GM23338 (cell line): ENCODE results near the gene CASR. TPM values are rescaled to one million over a fixed set of nuclear protein-coding genes. Genes with fewer than 3 reads are reported as not detected.

Experiments used
- ATAC-seq: fragments of 200-7000 bp; cut with Tn5 transposase; 3 replicates; pipeline ENCODE4 v1.9.1; 2020
- DNase-seq: peaks from one replicate; pipeline ENCODE4 v3.0.0-alpha.2; 2015; ENCODE audit warnings: low spot score
- H2AFZ ChIP-seq: fragments of 200-600 bp; sonication (generic); 2 replicates; pipeline ENCODE4 v1.8.0; 2016; ENCODE audit warnings: antibody characterized with exemption, mild to moderate bottlenecking, moderate library complexity
- H3F3A ChIP-seq: fragments of 200-600 bp; sonication (generic); replicated peaks from 2 replicates; pipeline ENCODE4 v1.8.0; 2017; ENCODE audit warnings: antibody characterized with exemption, mixed run types, low read depth
- H3K27ac ChIP-seq: fragments of 200-600 bp; sonication (generic); 2 replicates; pipeline ENCODE4 v1.6.1; 2016; ENCODE audit warnings: low read depth
- H3K27me3 ChIP-seq: fragments of 200-600 bp; sonication (generic); 2 replicates; pipeline ENCODE4 v1.8.0; 2016; ENCODE audit warnings: mild to moderate bottlenecking, mixed run types, moderate library complexity; ENCODE audit not compliant: insufficient read depth
- H3K36me3 ChIP-seq: fragments of 200-600 bp; sonication (generic); 2 replicates; pipeline ENCODE4 v1.8.0; 2016; ENCODE audit warnings: mild to moderate bottlenecking; ENCODE audit not compliant: insufficient read depth
- H3K4me1 ChIP-seq: fragments of 200-600 bp; sonication (generic); 2 replicates; pipeline ENCODE4 v1.8.0; 2016; ENCODE audit warnings: mild to moderate bottlenecking, moderate library complexity; ENCODE audit not compliant: insufficient read depth
- H3K4me2 ChIP-seq: fragments of 200-600 bp; sonication (generic); 2 replicates; pipeline ENCODE4 v1.7.1; 2017; ENCODE audit warnings: mixed run types
- H3K4me3 ChIP-seq: fragments of 200-600 bp; sonication (generic); 2 replicates; pipeline ENCODE4 v1.6.1; 2016; ENCODE audit warnings: mixed run types
- H3K79me2 ChIP-seq: fragments of 200-600 bp; sonication (generic); replicated peaks from 2 replicates; pipeline ENCODE4 v1.8.0; 2017; ENCODE audit warnings: mild to moderate bottlenecking; ENCODE audit not compliant: insufficient read depth
- H3K9me2 ChIP-seq: fragments of 200-600 bp; sonication (generic); 2 replicates; pipeline ENCODE4 v1.8.0; 2017; ENCODE audit not compliant: insufficient read depth
- H4K20me1 ChIP-seq: fragments of 200-600 bp; sonication (generic); replicated peaks from 2 replicates; pipeline ENCODE4 v1.8.0; 2017; ENCODE audit warnings: mild to moderate bottlenecking; ENCODE audit not compliant: insufficient read depth
- H3K27ac Mint-ChIP-seq: 2 replicates; pipeline ENCODE4 v1.8.0; 2020; ENCODE audit warnings: inconsistent platforms, mild to moderate bottlenecking, moderate library complexity, mixed read lengths
- H3K27me3 Mint-ChIP-seq: 3 replicates; pipeline ENCODE4 v1.8.0; 2022; ENCODE audit warnings: low read depth, mild to moderate bottlenecking, moderate library complexity, mixed read lengths, inconsistent platforms; ENCODE audit not compliant: insufficient read depth, poor library complexity
- H3K36me3 Mint-ChIP-seq: 3 replicates; pipeline ENCODE4 v1.8.0; 2021; ENCODE audit warnings: low read depth, mild to moderate bottlenecking, inconsistent platforms, moderate library complexity, mixed read lengths
- H3K4me1 Mint-ChIP-seq: 3 replicates; pipeline ENCODE4 v1.8.0; 2020; ENCODE audit warnings: mild to moderate bottlenecking, inconsistent platforms, mixed read lengths
- H3K4me3 Mint-ChIP-seq: 3 replicates; pipeline ENCODE4 v1.8.0; 2021; ENCODE audit warnings: moderate library complexity, mild to moderate bottlenecking, inconsistent platforms, mixed read lengths
- H3K9me3 Mint-ChIP-seq: 3 replicates; pipeline ENCODE4 v1.8.0; 2020; ENCODE audit warnings: moderate library complexity, mild to moderate bottlenecking, inconsistent platforms, mixed read lengths
- CREB1 ChIP-seq: fragments of 250-450 bp; sonication (Bioruptor Pico); IDR thresholded peaks from 2 replicates; pipeline ENCODE4 v1.5.0; 2020; ENCODE audit warnings: low read depth, mild to moderate bottlenecking, moderate library complexity
- CTCF ChIP-seq, 2 experiments: fragments of 200-600 bp in 1 of 2; sonication (generic) in 1 of 2; conservative IDR thresholded peaks; 2 replicates each; pipeline versions ENCODE4 v1.5.1 to v1.6.1; 2016 to 2017; ENCODE audit warnings: antibody characterized with exemption in 2 of 2, low read depth in 2 of 2, mild to moderate bottlenecking in 2 of 2, moderate library complexity in 1 of 2
- ETS1 ChIP-seq: IDR thresholded peaks from 2 replicates; pipeline ENCODE4 v1.6.1; 2016; ENCODE audit warnings: antibody characterized with exemption
- EZH2 ChIP-seq: fragments of 200-600 bp; sonication (generic); IDR thresholded peaks from one replicate; pipeline ENCODE4 v1.8.0; 2017; ENCODE audit warnings: antibody characterized with exemption, mild to moderate bottlenecking, low read depth; ENCODE audit not compliant: unreplicated experiment
- EZH2phosphoT487 ChIP-seq: fragments of 200-600 bp; sonication (generic); IDR thresholded peaks from one replicate; pipeline ENCODE4 v1.8.1; 2018; ENCODE audit warnings: antibody characterized with exemption; ENCODE audit not compliant: unreplicated experiment
- JUNB ChIP-seq: IDR thresholded peaks from one replicate; pipeline ENCODE4 v1.6.1; 2016; ENCODE audit warnings: antibody characterized with exemption; ENCODE audit not compliant: unreplicated experiment
- NANOG ChIP-seq: IDR thresholded peaks from 2 replicates; pipeline ENCODE4 v1.6.1; 2016; ENCODE audit warnings: antibody characterized with exemption, borderline replicate concordance
- POLR2AphosphoS5 ChIP-seq: IDR thresholded peaks from 2 replicates; pipeline ENCODE4 v1.6.1; 2016; ENCODE audit warnings: antibody characterized with exemption, low read depth
- STAT1 ChIP-seq: IDR thresholded peaks from one replicate; pipeline ENCODE4 v1.6.1; 2016; ENCODE audit warnings: antibody characterized with exemption; ENCODE audit not compliant: unreplicated experiment
- ZNF114 ChIP-seq: fragments of 250-450 bp; sonication (Bioruptor Pico); IDR thresholded peaks from 2 replicates; pipeline ENCODE4 v1.5.0; 2020; ENCODE audit warnings: mild to moderate bottlenecking, moderate library complexity
- ZNF331 ChIP-seq: fragments of 250-450 bp; sonication (Bioruptor Pico); IDR thresholded peaks from 2 replicates; pipeline ENCODE4 v1.5.0; 2020; ENCODE audit warnings: low read depth, mild to moderate bottlenecking, moderate library complexity
- ZNF462 ChIP-seq: fragments of 250-450 bp; sonication (Bioruptor Pico); IDR thresholded peaks from 2 replicates; pipeline ENCODE4 v1.5.0; 2020; ENCODE audit warnings: mild to moderate bottlenecking, moderate library complexity
- polyA plus RNA-seq: library from polyadenylated mRNA; unstranded; fragments of >200 nt; fragmentation: Nextera tagmentation; extraction: Ambion mirVana; gene quantifications from 2 replicates; pipeline ENCODE4 v1.2.1, GENCODE V29; 2016
- total RNA-seq: library from RNA; depleted of rRNA; stranded (reverse); fragments of >200 nt; shearing (Covaris generic); gene quantifications from 2 replicates; pipeline ENCODE4 v1.2.3, GENCODE V29; 2014
- TF ChIP-seq, protein P1 (sequence below): IDR thresholded peaks from one replicate; pipeline ENCODE4 v1.6.1; 2018; ENCODE audit warnings: antibody characterized with exemption; ENCODE audit not compliant: unreplicated experiment

The CASR gene
- total and polyA plus RNA-seq, 2 experiments from 2014 or later = 0.08 to 0.56 TPM

- no peaks in the 10 kb centered on the region for H3K27me3 ChIP-seq
- H3K36me3 ChIP-seq = no peaks in the 10 kb centered on the region
- H4K20me1 ChIP-seq = no peaks in the 10 kb centered on the region
- H3K36me3 Mint-ChIP-seq = no peaks in the 10 kb centered on the region
- H3K27me3 Mint-ChIP-seq = peaks cover 5% of the 10 kb centered on the region
- TF ChIP-seq ZNF114 (no peak), EZH2 (no peak), CREB1 (CRISPR knock-in tag) (no peak), JUNB (no peak), ZNF462 (no peak), CTCF (conservative IDR thresholded peaks at IDR 0.05; ENCODE audit: low read depth in 2 of 2) (no peak), NANOG (no peak), STAT1 (no peak), EZH2phosphoT487 (no peak), ZNF331 (no peak), ETS1 (no peak), POLR2AphosphoS5 (no peak)
- TF ChIP-seq, protein P1, sequence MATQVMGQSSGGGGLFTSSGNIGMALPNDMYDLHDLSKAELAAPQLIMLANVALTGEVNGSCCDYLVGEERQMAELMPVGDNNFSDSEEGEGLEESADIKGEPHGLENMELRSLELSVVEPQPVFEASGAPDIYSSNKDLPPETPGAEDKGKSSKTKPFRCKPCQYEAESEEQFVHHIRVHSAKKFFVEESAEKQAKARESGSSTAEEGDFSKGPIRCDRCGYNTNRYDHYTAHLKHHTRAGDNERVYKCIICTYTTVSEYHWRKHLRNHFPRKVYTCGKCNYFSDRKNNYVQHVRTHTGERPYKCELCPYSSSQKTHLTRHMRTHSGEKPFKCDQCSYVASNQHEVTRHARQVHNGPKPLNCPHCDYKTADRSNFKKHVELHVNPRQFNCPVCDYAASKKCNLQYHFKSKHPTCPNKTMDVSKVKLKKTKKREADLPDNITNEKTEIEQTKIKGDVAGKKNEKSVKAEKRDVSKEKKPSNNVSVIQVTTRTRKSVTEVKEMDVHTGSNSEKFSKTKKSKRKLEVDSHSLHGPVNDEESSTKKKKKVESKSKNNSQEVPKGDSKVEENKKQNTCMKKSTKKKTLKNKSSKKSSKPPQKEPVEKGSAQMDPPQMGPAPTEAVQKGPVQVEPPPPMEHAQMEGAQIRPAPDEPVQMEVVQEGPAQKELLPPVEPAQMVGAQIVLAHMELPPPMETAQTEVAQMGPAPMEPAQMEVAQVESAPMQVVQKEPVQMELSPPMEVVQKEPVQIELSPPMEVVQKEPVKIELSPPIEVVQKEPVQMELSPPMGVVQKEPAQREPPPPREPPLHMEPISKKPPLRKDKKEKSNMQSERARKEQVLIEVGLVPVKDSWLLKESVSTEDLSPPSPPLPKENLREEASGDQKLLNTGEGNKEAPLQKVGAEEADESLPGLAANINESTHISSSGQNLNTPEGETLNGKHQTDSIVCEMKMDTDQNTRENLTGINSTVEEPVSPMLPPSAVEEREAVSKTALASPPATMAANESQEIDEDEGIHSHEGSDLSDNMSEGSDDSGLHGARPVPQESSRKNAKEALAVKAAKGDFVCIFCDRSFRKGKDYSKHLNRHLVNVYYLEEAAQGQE = no peak
- no peaks in the 10 kb centered on the region; the same call in 2 of the 3 replicates for H3K9me3 Mint-ChIP-seq
- H3K27ac Mint-ChIP-seq = no peak overlapping the region
- H3K4me3 ChIP-seq = no peak overlapping the region
- H3K27ac ChIP-seq = no peak overlapping the region
- H3F3A ChIP-seq = no peaks in the 10 kb centered on the region
- H3K4me2 ChIP-seq = no peak overlapping the region
- no peak overlapping the region for H2AFZ ChIP-seq
- no peaks in the 10 kb centered on the region for H3K4me1 ChIP-seq
- H3K4me1 Mint-ChIP-seq = peaks cover 8% of the 10 kb centered on the region
- ATAC-seq (no peak), DNase-seq (no peak)
- H3K4me3 Mint-ChIP-seq = no peak overlapping the region
- H3K9me2 ChIP-seq = 0 out of 2 replicates have a peak, but pooled peaks cover 4% of the 10 kb centered on the region
- no peaks in the 10 kb centered on the region for H3K79me2 ChIP-seq
These were observed 51.7 kb downstream of the CASR start for GRCh38 chr3:122235147-122235546.
